Activated CD8-positive, alpha-beta memory T cell treated with anti-CD3 and anti-CD28 coated beads for 1 hour (primary cell): ENCODE results near the gene MEF2C.

ENCODE experiments used
- DNase-seq, 2 donors: peaks; one replicate each; pipeline ENCODE4 v3.0.0-alpha.2; 2020; ENCODE audit warnings: low read depth in 1 of 2; ENCODE audit errors: extremely low read depth in 1 of 2

MEF2C gene

DNA sequence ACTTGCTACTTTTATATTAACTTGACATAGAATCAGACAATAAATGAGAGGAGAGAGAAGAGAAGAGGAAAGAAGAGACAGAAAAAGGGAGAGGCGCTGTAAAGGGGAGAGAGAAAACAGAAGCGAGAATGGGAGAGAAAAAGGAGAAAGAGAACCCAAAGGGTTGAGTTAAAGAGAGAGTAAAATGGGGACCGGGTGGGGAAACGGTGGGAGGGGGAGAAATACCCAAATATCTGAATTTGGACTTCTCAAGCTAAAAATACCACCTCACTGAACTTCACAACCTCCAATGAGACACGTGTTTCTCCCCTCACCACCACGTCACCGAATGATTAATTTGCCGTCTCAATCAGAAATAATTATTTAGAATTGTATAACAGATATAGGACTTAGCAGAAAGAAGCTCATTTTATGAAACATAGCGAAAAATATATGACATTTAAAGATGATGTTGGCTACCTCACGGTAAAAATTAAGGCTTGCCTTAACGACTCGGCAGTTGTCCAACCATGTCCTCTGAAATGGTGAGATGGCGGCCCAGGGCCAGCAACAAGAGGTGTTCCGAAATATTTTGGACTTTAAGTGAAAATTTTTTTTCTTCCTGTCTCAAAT lies 204.1 kb downstream of the MEF2C start:
- DNase-seq, result no peak

DNA sequence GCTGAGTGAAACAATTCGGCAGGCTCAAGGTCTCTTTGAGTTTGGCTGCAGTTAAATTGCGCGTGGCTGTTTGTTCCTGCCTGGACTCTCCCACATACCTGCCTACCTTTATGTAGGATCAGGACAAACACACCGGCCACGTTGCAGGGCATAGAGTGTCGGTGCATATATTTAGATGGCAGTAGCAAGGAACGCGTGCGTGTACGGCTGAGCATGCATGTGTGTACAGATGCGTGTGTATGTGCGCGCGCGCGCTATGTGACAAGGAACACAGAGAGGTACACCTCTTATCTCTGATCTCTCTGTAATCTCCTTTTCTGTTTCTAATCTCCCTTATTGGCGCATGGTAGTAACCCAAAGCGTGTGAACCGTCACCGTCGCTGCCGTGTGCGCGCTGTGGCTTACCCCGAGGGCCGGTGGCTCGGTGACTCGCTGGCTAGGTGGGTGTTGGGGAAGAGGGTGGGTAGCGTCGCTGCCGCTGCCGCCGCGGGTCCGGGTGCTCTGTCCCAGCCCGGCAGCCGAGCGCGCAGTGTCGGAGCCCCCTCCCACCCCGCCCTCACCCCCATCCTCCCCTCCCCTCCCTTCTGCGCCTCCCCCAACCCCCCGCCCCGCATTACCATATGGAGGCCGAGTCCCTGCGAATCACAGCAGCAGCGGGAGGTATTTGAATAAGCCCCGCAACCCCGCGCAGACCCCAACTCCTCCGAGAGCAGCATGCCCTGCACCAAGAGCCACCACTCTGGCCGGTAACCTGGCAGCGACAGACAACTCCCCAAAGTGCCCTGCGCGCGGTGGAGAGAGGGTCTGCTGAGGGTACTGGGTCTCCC lies 204.8 kb downstream of the MEF2C start:
- no peak for DNase-seq

DNA sequence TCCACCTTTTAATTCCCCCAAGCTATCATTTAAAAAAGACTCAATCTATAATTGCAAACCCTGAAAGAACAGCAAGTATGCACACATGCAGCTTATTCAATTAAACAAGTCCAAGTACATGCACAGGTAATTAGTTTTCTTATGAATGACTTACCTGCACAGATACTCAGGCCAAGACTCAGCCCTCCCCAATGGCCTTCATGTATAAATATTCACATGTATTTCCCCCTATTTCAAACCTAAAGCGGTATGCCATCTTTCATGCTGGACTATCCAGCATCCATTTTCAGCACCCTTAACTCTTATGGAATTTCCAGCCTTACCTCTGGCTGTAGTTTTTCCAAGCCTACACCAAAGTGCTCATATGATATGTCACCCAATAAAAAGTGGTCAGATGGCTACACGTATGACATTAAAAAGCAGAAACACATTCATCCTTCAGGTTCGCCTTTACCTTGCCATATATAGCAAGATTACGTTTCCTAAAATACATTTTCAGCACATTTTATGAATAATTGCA lies 205.5 kb downstream of the MEF2C start:
- no peak for DNase-seq

GRCh38 chr5:88676637-88677375 lies 206.2 kb downstream of the MEF2C start:
- no peak for DNase-seq

GRCh38 chr5:88675708-88676636 lies 207.0 kb downstream of the MEF2C start:
- DNase-seq, result no peak

DNA sequence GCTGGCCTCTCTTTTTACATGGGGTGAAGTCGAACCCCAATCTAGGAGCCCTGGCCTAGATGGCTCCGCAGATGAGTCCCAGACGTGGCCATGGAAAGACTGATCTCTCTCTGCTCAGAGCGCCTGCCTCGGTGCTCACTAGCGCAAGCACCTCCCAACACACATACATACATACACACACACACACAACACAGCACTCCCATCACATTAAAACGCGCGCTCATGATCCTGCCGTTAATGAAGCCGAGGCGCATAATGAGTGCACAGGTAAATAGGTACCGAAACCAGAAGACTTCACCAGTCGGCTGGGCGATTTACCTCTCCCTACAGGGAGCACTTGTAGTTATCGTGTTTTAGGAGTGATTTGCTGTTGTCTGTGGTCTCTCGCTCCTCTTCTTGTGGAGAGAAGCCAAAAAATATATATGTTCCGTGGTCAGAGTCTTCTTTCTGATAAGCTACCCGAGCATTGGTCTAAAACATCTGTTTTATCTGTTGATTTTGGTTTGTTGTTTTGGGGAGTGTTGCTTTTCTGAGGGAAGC lies 207.7 kb downstream of the MEF2C start:
- DNase-seq, result no peak

GRCh38 chr5:88674356-88675167 lies 208.4 kb downstream of the MEF2C start:
- no peak for DNase-seq

GRCh38 chr5:88673253-88674105 lies 209.5 kb downstream of the MEF2C start:
- DNase-seq, result no peak

DNA sequence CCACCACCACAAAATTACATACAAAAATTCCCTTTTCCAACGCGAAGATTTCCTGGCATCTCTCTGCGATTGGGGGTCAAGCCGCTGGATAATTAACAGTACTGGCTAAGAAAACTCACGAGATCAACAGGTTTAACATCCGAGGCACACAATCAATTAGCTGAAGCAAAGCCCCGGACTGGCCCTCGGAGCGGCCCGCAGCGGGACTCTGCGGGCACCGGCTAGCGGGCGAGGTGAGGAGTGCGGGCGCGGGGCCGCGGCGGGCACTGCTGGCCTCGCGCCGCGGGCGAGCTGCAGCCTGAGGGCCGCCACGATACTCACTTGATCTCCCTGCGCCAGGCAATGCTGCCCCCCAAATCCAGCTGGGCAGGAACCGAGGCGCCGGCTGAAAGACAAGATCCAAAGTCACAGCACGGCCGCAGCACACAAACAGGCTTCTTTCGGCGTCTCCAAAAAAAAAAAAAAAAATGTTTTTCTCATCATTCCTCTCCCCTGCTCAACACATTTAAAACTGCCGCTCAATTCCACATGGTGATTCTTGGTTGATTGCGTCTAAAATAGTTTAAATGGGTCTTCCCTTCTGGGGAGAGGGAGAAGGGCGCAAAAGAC lies 210.2 kb downstream of the MEF2C start:
- DNase-seq, result no peak

DNA sequence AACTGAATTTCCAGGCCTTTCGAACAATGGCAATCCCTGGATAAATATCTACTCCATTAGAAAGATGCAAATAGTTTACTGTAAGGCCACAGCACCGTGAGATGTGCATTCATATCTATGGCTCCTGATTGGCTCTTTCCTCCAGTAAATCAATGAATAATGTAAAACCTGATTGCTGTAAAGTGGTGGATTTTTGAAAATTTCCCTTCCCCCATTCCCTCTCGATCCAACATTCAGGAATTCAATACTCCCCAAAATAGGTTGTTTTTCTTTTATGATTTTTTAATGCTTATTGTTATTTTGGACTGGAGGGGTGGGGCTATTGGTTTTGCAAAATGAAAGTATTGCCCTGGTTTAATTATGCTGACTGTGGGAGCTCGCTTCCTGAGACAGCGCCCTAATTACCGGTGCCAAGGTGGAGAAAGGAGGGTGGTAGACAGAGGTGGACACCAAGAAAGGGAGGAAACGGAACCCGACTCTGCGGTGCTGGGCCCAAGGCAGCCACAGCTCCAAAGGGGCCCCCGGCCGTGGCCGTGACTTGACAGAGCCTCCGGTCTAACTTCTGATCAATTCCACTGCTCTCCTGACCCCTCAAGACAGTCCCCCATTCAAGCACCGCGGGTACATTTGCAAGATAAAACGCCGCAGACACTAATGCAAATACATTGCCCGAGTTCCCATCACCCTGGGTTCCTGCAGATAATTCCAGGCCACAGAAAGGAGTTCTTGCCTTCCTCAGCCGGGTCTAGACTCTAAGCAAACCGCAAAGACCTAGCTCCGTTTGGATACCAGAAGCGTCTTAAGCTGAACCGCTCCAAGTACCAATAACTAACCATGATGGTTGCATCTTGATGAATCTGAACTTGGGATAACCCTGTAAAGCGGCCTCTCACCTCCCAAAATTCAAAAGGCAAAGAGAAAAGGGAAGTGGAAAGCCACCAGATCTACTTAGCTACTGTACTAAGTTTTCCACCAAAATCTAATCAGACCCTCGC lies 211.2 kb downstream of the MEF2C start:
- DNase-seq, result no peak

DNA sequence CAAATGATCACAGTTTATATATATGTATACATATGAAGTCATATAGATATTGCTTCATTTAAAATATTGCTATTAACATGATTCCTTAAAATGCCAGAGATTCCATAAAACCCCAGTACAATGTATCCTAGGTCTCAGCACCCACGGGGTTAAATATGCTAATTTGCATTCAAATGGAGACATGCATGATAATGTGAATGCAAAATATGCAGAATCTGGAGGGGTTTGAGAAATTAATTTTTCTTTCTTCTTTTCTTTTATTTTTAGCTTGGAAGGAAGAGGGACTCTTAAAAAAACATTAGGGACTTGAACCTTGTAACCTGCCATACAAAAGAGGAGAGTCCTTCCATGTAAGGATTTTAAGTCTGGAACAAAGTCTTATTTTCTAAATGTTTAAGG lies 211.9 kb downstream of the MEF2C start:
- no peak for DNase-seq

GRCh38 chr5:88670461-88670860 lies 212.5 kb downstream of the MEF2C start:
- no peak for DNase-seq

- no peak for DNase-seq
Observed at GRCh38 chr5:88669371-88670050, 213.5 kb downstream of the MEF2C start.

- DNase-seq, result no peak
Observed at GRCh38 chr5:88667496-88668201, 215.3 kb downstream of the MEF2C start.
